Activated CD4-positive, alpha-beta T cell treated with anti-CD3 and anti-CD28 coated beads, Interleukin-2, amount 50 U/mL, for 48 hours (primary cell): ENCODE data around the gene APOBEC3G.
"Not testable (repeated sequence)": the region's sequence is repeated elsewhere in the genome, so short reads cannot be mapped to it uniquely, and the experiment has no call there.

Source experiments
- DNase-seq, 2 experiments: peaks; one replicate each; pipeline ENCODE4 v3.0.0-alpha.2; 2020

APOBEC3G gene

GRCh38 chr22:39077026-39077840 lies at the start of gene APOBEC3G:
Gene APOBEC3G (plus strand): TSS chr22:39077275. CDS start chr22:39077362, 87 bp downstream.
- DNase-seq, result peak; percentile 54 to 64

DNA sequence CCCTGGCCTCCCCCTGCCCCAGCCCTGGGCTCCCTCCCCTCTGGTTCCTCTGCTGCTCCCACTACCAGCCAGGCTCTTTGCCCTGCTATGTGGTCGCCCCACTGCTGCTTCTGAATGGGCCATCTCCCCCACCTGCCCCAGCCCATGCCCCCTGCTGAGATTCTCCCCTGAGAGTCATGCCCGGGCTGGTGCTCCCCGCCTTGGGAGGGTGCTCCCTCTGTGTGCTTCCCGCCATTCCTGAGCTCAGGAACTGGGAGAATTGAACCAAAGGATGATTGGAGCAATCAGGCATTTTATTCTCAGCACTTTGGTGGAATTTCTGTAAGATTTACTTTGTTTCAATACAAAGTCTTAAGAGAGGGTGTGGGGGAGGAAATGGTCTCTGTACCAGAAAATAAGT lies 49.4 kb upstream of the APOBEC3G start:
- DNase-seq, result no peak

DNA sequence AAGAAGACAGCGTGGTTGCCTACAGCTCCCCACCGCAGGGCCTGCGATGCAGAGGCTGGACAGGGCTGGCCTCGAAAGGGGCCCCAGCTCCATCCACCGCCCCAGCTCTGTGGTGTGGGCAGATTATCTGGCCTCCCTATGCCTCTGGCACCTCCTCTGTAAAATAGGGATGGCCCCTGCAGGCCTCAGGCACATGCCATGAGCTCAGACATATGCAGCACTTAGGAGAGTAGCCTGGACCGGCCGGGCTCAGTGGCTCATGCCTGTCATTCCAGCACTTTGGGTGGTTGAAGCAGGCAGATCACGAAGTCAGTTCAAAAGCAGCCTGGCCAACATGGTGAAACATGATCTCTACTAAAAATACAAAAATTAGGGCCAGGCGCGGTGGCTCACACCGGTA lies 48.8 kb upstream of the APOBEC3G start:
- DNase-seq, result no peak

DNA sequence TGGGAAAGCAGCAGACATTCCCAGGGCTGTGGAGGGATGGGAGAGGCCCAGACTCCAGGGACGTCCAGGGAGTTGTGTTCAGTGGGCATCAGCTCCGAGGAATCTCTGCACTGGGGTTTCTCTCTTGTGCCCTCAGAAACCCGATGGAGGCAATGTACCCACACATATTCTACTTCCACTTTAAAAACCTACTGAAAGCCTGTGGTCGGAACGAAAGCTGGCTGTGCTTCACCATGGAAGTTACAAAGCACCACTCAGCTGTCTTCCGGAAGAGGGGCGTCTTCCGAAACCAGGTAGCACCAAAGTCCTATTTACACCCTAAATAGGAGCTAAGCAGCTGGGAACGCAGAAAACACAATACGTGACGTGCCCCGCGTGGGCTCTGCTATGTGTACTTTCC lies 47.8 kb upstream of the APOBEC3G start:
- DNase-seq, result no peak

GRCh38 chr22:39030705-39031104 lies 46.4 kb upstream of the APOBEC3G start:
- no peak for DNase-seq

DNA sequence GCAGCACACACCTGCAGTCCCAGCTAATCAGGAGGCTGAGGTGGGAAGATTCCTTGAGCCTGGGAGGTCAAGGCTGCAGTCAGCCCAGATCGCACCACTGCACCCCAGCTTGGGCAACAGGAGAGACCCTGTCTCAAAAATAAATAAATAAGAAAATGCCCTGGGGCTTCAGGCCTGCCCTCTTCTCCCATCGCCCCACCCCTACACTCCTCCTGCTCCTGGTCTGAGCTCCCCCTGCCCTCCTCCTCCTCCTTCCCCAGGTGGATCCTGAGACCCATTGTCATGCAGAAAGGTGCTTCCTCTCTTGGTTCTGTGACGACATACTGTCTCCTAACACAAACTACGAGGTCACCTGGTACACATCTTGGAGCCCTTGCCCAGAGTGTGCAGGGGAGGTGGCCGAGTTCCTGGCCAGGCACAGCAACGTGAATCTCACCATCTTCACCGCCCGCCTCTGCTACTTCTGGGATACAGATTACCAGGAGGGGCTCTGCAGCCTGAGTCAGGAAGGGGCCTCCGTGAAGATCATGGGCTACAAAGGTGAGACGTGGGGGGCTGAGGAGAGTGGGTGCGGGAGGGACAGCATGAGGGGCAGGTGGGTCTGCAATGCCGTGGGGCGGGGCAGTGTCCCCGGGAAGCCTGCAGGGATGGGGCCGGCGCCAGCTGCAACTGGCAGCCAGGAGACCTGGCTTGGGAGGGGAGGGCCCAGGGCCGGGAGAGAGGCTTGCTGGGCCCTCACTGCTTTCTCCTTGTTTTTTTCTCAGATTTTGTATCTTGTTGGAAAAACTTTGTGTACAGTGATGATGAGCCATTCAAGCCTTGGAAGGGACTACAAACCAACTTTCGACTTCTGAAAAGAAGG lies 45.4 kb upstream of the APOBEC3G start:
- DNase-seq, result not testable (repeated sequence)

DNA sequence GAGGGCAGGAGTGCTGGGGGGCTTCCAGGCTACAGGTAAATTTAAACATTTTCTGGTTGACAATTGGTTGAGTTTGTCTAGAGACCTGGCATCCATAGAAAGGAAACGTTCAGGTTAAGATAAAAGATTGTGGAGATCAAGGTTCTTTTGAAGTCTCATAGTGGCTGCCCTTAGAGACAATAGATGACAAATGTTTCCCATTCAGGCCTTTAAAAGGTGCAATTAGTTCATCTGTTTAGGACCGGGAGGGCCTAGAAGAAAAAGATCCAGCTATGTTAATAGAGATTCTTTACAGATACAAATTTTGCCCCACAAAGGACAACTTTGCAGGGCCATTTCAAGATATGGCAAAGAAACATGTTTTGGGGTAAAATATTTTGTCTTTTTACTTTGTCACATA lies 40.0 kb upstream of the APOBEC3G start:
- not testable (repeated sequence) for DNase-seq

DNA sequence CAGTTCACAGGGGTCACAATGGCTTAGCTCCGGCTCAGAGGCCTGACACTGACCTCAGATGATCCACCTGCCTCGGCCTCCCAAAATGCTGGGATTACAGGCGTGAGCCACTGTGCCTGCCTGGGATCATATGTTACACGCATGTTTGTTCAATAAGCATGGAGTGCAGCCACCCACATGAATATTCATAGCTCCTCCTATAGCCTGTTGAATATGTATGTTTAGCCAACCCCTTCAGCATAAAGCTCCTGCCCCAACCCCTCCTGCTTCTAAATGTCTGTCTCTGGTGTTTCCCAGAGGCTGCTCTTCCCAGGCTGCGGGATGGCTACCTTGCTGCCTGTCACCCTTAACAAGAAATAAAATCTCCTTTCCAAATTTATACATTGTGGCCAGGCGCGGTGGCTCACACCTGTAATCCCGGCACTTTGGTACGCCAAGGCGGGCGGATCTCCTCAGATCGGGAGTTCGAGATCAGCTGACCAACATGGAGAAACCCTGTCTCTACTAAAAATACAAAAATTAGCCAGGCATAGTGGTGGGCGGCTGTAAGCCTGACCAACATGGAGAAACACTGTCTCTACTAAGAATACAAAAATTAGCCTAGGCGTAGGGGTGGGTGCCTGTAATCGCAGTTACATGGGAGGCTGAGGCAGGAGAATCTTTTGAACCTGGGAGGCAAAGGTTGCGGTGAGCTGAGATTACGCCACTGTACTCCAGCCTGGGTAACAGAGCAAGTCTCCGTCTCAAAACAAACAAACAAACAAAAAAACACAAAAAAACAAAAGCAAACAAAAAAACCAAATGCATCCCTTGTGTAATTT lies 37.6 kb upstream of the APOBEC3G start:
- no peak for DNase-seq

GRCh38 chr22:39040155-39040537 lies 36.9 kb upstream of the APOBEC3G start:
- not testable (repeated sequence) for DNase-seq

DNA sequence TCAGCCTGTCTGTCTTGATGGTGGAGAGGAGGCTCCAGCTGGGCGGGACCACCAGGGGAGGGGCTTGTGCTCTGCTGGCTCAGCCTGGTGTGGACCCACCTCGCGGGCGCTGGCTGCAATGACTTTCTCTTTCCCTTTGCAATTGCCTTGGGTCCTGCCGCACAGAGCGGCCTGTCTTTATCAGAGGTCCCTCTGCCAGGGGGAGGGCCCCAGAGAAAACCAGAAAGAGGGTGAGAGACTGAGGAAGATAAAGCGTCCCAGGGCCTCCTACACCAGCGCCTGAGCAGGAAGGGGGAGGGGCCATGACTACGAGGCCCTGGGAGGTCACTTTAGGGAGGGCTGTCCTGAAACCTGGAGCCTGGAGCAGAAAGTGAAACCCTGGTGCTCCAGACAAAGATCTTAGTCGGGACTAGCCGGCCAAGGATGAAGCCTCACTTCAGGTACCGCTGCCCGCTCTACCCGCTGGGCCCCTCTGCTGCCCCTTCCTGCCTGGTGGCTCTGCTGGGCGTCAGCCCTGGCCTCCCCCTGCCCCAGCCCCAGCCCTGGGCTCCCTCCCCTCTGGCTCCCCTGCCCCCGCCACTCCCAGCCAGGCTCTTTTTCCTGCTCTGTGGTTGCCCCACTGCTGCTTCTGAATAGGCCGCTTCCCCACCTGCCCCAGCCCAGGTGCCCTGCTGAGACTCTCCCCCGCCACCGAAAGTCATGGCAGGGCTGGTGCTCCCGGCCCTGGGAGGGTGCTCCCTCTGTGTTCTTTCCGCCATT lies 36.4 kb upstream of the APOBEC3G start, which contains the start of gene APOBEC3F:
Gene APOBEC3F (plus strand): TSS at position 327 of the 759 bp plus-strand sequence. CDS start 97 bp downstream, at position 424.
- peak; percentile 66 to 71 for DNase-seq

DNA sequence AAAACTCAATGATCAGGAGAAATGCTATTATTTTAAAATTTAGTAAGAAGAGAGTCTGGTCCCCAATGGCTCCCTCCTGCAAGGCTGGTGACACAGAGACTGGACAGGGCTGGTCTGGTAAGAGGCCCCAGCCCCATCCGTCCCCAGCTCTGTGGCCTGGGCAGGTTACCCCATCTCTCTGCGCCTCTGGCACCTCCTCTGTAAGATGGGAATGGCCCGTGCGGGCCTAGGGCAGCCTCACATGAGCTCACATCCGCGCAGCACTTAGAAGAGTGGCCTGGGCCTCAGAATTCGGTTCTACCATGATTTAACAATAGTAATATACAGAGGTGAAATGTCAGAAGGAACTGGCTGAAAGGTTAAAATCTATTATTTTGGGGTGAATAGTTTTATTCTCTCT lies 35.2 kb upstream of the APOBEC3G start:
- no peak for DNase-seq

DNA sequence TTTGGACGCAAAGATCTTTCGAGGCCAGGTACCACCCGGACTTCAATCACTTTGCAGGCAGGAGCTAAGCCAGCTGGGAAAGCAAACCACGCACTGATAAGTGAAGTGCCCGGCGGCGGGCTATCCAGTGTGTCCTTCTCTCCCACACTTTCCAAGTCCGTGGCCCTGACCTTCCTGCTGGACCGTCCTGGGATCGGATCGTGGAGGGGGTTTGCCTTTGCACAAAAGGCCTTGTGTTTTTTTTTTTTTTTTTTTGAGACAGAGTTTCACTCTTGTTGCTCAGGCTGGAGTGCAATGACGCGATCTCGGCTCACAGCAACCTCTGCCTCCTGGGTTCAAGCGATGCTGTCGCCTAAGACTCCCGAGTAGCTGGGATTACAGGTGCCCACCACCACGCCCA lies 34.0 kb upstream of the APOBEC3G start:
- DNase-seq, result not testable (repeated sequence)

- not testable (repeated sequence) for DNase-seq
Observed at GRCh38 chr22:39045136-39045535, 31.9 kb upstream of the APOBEC3G start.

GRCh38 chr22:39049486-39049885 lies 27.6 kb upstream of the APOBEC3G start:
- DNase-seq, result not testable (repeated sequence)

- DNase-seq, result not testable (repeated sequence)
Observed at GRCh38 chr22:39051844-39052495, 25.1 kb upstream of the APOBEC3G start.

DNA sequence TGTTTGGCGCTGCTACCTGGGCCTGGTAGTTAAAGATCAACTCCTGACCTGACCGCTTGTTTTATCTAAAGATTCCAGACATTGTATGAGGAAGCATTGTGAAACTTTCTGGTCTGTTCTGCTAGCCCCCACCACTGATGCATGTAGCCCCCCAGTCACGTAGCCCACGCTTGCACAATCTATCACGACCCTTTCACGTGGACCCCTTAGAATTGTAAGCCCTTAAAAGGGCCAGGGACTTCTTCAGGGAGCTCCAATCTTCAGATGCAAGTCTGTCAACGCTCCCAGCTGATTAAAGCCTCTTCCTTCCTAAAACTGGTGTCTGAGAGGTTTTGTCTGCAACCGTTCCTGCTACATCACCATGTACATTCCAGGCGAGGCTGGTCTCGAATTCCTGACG lies 21.4 kb upstream of the APOBEC3G start:
- DNase-seq, result no peak

- not testable (repeated sequence) for DNase-seq
Observed at GRCh38 chr22:39061290-39061689, 15.8 kb upstream of the APOBEC3G start.

- not testable (repeated sequence) for DNase-seq
Observed at GRCh38 chr22:39061951-39062350, 15.1 kb upstream of the APOBEC3G start.

- not testable (repeated sequence) for DNase-seq
Observed at GRCh38 chr22:39063904-39064303, 13.2 kb upstream of the APOBEC3G start.

GRCh38 chr22:39066442-39067276 lies 10.4 kb upstream of the APOBEC3G start:
- DNase-seq, result not testable (repeated sequence)
